H7 (cell line): Measurements from ENCODE around the gene TRIM9. TPM values are rescaled to one million over a fixed set of nuclear protein-coding genes. Genes with fewer than 3 reads are reported as not detected.

Experiments used
- DNase-seq: peaks from one replicate; pipeline ENCODE4 v3.0.0; 2012
- H3K27me3 ChIP-seq: 2 replicates; pipeline ENCODE4 v1.6.0; 2011; ENCODE audit warnings: mild to moderate bottlenecking, low read length; ENCODE audit not compliant: control insufficient read depth, insufficient read depth
- H3K36me3 ChIP-seq: replicated peaks from 2 replicates; pipeline ENCODE4 v1.5.1; 2011; ENCODE audit warnings: low read length; ENCODE audit not compliant: control insufficient read depth, insufficient read depth
- H3K4me3 ChIP-seq: 2 replicates; pipeline ENCODE4 v1.5.1; 2011; ENCODE audit warnings: low read depth, mild to moderate bottlenecking, control low read depth, low read length, moderate library complexity; ENCODE audit not compliant: insufficient read depth
- total RNA-seq: library from RNA; depleted of rRNA; stranded (reverse); fragments of >200 nt; shearing (Covaris generic); gene quantifications from 2 replicates; pipeline ENCODE4 v1.2.3, GENCODE V29; 2014

TRIM9 gene
- total RNA-seq, 1 experiment from 2014 or later, result 0.73 TPM

DNA sequence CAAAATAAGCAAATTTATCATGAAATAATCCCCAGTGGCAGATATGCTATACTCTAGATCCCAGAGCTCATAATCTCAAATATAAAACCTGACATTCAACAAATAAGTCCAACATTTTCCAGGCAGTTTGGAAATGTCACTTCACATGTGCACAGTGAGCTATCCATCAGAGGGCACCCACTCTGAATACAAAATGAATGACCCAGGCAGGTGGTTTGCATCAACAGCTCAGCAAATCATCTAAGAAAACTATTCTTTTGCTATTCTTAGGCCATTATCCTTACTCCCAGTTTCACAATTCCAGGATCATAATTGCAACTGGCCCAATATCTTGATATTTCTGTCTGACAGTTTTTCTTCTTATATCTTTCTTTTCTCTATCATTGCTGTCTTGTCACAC lies 38.5 kb downstream of the TRIM9 start:
- H3K27me3 ChIP-seq, result no peaks in the 10 kb centered on the region
- DNase-seq, result no peak
- no peak overlapping the region for H3K4me3 ChIP-seq
- no peaks in the 10 kb centered on the region for H3K36me3 ChIP-seq

DNA sequence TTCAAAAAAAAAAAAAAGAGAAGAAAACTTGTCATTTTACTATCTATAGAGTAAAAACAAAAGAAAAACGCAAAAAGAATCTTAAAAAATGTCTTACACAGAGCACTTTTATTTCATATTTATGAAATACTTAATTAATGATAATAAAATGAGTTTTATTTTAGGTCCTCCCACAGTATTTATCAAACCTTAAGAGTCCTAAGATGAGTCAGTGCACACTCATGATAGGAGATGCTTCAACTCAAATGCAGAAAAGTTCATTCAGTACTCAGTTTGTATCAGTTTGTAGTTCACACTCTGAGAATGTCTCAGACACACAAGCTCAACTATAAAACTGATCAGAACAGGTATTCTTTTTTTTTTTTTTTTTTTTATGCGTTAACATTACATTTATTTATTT lies 41.7 kb downstream of the TRIM9 start:
- Histone ChIP-seq H3K4me3 (no peak overlapping the region), H3K27me3 (no peaks in the 10 kb centered on the region), H3K36me3 (no peaks in the 10 kb centered on the region)
- no peak for DNase-seq

DNA sequence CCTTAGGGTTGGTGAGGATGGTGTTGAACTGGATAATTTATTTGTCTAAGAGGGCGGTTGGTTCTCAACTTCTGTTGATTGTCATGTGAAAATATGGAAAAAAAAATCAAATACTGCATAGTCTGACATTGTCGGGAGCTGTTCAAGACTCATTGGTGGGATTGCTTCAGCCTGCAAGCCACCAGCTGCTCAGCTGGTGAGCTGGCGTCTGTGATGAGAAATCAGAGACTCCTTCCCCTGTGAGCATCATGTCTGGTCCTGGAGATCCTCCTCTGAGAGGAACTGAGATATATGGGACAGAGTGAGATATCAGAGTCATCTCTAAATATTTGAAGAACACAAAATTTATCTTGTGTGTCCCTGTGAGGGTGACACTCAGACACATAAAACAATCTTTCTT lies 49.9 kb downstream of the TRIM9 start:
- Histone ChIP-seq H3K36me3 (no peaks in the 10 kb centered on the region), H3K4me3 (no peak overlapping the region), H3K27me3 (no peaks in the 10 kb centered on the region)
- DNase-seq, result no peak

DNA sequence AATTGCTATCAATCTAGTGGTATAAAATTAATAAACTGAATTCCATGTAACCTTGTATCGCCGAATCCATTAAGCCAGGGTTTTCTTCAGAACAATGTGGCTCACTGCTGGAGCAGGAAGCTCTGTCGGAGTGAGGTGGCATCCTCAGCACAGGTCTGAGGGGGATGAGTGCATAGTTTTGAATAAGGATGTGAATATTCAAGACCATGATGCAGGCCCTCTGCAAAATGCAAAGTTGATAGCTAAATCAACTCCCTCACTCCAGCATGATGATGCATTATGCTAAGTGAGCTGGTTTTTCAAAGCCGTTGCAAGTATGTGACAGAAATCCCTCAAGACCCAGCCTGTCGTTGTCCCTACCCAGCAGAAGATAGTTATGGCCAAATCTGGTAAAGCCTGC lies 53.0 kb downstream of the TRIM9 start:
- DNase-seq, result no peak
- H3K27me3 ChIP-seq, result no peaks in the 10 kb centered on the region
- H3K4me3 ChIP-seq, result no peak overlapping the region
- no peaks in the 10 kb centered on the region for H3K36me3 ChIP-seq

DNA sequence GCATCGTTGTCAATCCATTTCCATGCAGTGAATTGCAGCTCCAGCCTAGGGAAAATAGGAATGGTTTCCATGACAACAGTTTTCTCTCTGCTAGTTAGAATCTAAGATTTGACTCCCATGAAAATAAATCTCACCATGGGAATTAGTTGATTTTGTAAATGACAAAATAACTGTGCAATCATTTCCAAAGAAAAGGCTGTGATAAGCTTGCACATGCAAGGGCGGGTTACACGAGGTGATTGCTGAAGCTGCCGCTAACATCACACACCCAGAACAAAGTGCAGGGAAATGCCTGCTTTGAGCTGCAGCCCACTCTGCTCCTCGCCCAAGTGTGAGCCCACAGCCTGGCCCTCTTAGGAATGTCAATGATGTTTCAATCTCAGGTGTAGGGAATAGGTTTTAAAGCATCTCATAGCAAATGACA lies 53.8 kb downstream of the TRIM9 start:
- Histone ChIP-seq H3K36me3 (no peaks in the 10 kb centered on the region), H3K4me3 (no peak overlapping the region), H3K27me3 (no peaks in the 10 kb centered on the region)
- peak; percentile 13 for DNase-seq

DNA sequence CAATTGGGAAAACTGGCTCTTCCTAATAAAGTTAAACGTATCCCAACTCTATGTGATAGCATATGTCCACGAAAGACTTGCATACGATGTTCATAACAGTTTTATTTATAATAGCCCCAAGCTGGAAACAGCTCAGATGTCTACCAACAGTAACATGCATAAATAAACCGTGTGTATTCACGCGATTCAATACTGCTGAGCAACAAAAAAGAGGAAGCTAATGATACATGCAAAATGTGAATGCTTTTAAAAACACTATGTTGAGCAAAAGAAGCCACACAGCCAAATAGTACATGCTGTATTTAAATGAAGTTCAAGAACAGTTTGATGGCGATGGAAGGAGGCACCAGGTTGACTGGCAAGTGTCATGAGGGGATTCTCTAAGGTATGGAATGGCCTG lies 55.7 kb downstream of the TRIM9 start:
- Histone ChIP-seq H3K4me3 (no peak overlapping the region), H3K27me3 (no peaks in the 10 kb centered on the region), H3K36me3 (no peaks in the 10 kb centered on the region)
- DNase-seq, result no peak

DNA sequence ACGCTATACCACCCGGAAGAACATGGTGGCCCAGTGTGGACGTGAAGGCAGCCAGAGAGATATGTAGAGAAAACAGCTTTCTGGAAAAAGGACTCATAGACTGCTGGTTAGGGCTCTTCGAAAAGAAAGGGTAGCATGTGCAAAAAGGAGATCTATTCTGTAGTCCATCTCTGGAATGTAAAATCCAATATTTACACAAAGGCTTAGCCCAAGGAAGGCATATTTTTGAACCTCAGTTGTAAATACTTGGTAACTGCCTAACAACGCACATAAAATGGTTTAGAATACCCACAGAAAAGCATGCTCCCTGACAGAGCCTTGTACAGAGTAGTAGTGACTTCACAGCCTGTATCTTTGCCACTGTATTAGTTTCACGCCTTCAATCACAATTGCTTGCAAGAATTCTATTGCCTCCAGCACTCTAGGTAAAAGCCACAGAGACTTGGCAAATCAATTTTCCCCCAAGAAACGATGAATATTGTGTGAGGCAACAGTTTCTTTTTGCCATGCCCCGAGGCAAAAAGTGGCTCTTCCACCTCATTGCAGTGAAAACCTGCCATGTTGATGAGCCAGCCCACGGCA lies 59.2 kb downstream of the TRIM9 start:
- H3K27me3 ChIP-seq, result no peaks in the 10 kb centered on the region
- H3K36me3 ChIP-seq, result no peaks in the 10 kb centered on the region
- H3K4me3 ChIP-seq, result no peak overlapping the region
- DNase-seq, result no peak

DNA sequence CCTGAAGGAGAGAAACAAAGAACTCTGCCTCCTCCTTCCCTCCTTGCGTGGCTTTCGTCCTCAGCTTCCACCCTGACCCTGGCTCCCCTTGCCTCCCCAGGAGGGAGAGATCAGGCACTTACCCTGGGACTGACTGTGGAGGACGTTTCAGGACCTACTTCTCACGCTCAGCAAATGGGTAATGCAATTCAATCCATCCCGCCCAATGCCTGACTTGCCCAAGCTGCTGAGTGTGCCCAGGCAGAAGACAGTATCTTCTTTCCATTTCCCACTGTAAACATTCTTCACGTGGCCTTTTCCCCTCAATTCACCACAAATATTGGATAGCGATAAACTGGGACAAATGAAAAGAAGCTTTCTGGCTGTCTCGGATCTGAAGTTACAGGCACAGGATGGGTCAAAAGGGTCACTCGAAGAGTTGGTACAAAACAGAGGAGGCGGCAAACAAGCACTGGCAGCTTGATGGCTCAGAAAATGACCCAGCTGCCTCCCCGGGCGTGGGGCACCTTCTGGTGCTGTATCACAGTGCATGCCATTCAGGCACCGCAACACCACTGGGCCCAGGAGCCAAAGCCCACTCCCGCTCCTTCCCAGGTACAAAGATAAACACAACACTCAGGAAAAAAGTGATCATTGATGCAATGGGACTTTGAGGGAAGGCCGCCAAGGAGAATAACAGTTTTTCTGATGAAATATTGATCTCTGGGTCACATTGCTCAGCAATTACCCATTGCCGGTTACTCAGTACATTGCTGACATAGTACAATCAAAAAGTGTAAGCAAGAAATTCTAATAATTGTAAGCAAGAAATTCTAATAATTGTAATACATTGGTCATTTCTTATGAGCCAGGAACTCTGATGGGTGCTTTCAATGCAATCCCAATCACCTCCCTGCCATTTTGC lies 65.8 kb downstream of the TRIM9 start:
- no peaks in the 10 kb centered on the region for H3K36me3 ChIP-seq
- DNase-seq, result no peak
- no peaks in the 10 kb centered on the region for H3K27me3 ChIP-seq
- H3K4me3 ChIP-seq, result no peak overlapping the region

DNA sequence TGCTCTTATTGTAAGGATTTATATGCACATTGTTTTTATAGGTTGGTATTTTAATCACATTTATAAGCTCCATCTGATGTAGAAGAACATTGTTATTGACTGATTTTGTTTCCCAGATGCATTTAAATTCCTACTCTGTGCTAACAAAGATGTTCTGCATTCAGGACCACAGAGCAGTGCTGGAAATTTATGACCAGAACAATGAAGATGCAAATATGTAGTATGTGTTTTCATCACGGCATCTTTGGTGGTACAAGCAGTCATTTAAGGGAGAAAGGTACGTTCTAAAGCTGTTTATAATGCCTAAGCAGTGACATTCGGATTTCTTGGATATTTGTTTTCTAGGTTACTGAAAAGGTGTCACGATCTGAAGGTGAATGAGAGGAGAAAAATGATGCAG lies 66.5 kb downstream of the TRIM9 start:
- Histone ChIP-seq H3K36me3 (no peaks in the 10 kb centered on the region), H3K4me3 (no peak overlapping the region), H3K27me3 (no peaks in the 10 kb centered on the region)
- DNase-seq, result no peak

DNA sequence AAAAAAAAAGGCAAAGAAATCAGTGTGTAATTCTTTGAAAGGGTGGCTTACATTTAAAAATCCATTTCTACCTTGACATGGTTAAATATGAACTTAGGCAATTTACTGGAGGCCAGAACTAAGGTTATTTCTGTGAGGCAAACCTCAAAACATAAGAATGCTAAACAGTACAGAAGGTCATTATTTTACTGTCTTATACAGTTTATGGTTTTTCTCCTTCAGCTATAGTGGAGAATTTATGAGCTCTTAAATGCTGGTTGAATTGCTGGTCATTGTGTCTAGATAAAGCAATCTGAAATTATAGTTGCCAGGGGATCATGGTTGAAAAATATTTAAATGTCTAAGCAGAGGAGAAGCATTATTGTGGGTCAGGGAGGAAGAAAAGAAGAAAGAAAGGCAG lies 70.5 kb downstream of the TRIM9 start:
- DNase-seq, result no peak
- H3K27me3 ChIP-seq, result no peaks in the 10 kb centered on the region
- no peaks in the 10 kb centered on the region for H3K36me3 ChIP-seq
- H3K4me3 ChIP-seq, result no peak overlapping the region

DNA sequence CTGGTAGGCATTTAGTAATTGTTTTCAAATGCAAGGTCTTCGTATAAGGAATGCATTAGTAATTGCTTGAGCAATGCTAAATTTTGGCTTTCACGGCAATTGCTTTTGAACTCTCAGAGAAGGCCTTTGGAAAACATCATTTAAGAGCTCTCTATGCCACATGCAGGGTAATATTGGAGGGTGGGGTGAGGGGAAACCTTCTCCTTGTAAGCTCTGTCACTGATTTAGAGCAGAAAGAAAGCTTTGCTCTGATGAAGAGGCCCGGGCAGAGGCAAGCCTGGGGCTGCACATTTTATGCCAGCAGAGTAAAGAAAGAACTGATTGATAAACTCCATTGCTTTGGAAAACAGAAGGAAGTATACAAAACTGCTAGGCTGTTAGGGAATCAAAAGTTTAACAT lies 70.9 kb downstream of the TRIM9 start:
- no peaks in the 10 kb centered on the region for H3K36me3 ChIP-seq
- DNase-seq, result no peak
- H3K27me3 ChIP-seq, result no peaks in the 10 kb centered on the region
- no peak overlapping the region for H3K4me3 ChIP-seq

DNA sequence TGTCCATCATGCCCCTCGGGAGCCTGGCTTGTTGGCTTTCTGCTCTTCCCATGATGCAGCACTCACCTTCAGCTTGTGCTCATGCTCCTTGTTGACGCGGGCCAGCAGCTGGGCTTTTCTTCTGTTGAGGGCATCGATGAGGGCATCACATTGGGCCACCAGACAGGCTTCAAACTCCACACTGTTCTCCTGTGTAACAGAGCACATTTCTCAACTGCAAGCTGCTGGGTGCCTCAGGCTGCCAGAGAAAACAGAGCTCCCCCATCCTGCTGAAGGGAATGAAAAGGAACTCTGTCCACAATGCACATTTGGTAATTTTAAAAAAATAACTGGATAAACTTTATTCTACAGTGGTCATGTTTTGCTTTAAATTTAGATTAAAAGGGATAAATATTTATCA lies 72.1 kb downstream of the TRIM9 start:
- no peaks in the 10 kb centered on the region for H3K36me3 ChIP-seq
- no peak for DNase-seq
- no peak overlapping the region for H3K4me3 ChIP-seq
- H3K27me3 ChIP-seq, result no peaks in the 10 kb centered on the region

DNA sequence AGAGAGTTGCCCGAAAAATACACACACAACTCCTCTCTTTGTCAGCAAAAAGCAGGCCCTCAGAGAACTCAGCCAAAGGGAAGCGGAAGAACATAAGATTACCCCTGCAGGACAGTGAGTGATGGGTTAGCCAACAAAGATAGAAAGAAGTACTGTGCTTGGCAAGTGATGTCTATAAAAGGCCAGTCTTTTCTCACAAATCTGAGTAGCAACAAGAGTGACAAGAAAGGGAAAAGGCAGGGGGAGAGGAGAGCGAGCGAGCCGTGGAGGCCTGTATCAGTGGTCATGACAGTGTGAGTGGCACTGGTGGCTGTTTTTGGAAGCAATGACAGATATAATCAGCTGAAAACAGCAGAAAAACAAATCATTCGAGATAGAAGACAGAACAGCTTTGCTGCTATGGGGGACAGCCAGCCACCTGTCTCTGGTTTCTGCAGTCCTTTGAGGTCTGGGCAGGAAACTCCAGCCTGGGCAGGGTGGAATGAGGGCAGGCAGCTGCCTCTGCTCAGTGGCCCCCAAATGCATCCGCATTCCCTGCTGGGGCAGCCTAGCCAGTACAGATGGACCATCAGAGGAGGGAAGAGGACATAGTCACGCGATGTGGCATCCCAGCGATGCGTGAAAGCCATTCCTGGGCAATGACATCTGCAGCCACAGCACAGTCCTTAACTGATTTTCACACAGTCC lies 74.7 kb downstream of the TRIM9 start:
- no peak overlapping the region for H3K4me3 ChIP-seq
- no peaks in the 10 kb centered on the region for H3K36me3 ChIP-seq
- no peaks in the 10 kb centered on the region for H3K27me3 ChIP-seq
- DNase-seq, result no peak

DNA sequence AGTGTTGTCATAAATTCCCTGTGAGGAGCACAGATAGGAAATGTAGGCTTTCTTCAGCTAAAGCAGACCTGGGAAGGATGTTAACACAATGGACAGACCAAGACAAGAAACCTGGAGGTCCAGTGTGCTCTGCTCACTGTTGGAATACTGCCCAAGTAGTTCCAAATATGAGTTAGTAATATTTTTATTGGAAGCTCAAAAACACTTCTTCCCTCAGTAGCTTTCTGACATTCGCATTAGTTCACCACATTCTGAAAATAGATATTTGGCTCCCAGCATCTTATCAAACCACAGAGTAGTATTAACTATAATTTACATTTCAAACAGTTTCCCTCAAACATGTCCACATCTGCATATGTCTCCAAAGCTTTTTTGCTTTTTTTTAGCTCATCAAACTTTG lies 75.8 kb downstream of the TRIM9 start:
- H3K4me3 ChIP-seq, result no peak overlapping the region
- no peaks in the 10 kb centered on the region for H3K27me3 ChIP-seq
- H3K36me3 ChIP-seq, result no peaks in the 10 kb centered on the region
- no peak for DNase-seq

DNA sequence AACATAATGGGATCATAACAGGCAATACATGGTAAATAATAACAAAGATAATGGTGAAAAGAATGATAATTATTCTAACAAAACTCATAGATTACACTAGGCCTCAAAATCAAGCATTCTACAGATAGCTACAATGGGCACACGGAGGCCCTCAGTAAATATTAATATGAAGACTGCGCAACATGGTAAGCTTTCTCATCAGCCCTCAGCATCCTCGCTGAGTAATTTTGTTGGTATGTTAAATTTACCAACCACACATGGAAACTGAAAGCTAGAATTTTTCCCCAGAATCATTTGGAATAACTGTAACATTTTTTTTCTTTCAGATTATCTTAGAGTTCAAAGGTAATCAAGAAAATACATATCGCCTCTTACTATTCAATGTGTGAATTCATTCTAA lies 76.4 kb downstream of the TRIM9 start:
- Histone ChIP-seq H3K36me3 (no peaks in the 10 kb centered on the region), H3K27me3 (no peaks in the 10 kb centered on the region), H3K4me3 (no peak overlapping the region)
- DNase-seq, result no peak
